HG02852 (cell line): ENCODE results near the gene ENTHD1.
A peak's percentile ranks its signal among the peaks of the same experiment; 100 is the strongest.
"Not testable (repeated sequence)": the region's sequence is repeated elsewhere in the genome, so short reads cannot be mapped to it uniquely, and the experiment has no call there.

Experiments used
- ATAC-seq: cut with Tn5 transposase; IDR thresholded peaks from one replicate; pipeline ENCODE4 v1.9.1; 2021; ENCODE audit warnings: mild to moderate bottlenecking, moderate library complexity; ENCODE audit not compliant: unreplicated experiment

The ENTHD1 gene

GRCh38 chr22:39851606-39852315, 41.8 kb downstream of the ENTHD1 start:
- ATAC-seq, result no peak

- no peak for ATAC-seq
These were observed 46.1 kb downstream of the ENTHD1 start for GRCh38 chr22:39847477-39847876.

GRCh38 chr22:39846539-39846938, 47.0 kb downstream of the ENTHD1 start:
- not testable (repeated sequence) for ATAC-seq

- ATAC-seq, result no peak
These were observed 48.0 kb downstream of the ENTHD1 start for GRCh38 chr22:39845529-39845928.

- ATAC-seq, result no peak
These were observed 53.5 kb downstream of the ENTHD1 start for GRCh38 chr22:39839917-39840510.

GRCh38 chr22:39839204-39839603, 54.4 kb downstream of the ENTHD1 start:
- no peak for ATAC-seq

GRCh38 chr22:39833610-39834009, 60.0 kb downstream of the ENTHD1 start:
- no peak for ATAC-seq

- ATAC-seq, result no peak
These were observed 60.5 kb downstream of the ENTHD1 start for GRCh38 chr22:39833093-39833492.

GRCh38 chr22:39832627-39833074, 60.9 kb downstream of the ENTHD1 start:
- ATAC-seq, result no peak

GRCh38 chr22:39825661-39826102, 67.9 kb downstream of the ENTHD1 start:
- peak; percentile 68 for ATAC-seq

- no peak for ATAC-seq
These were observed 72.6 kb downstream of the ENTHD1 start for GRCh38 chr22:39821008-39821407.

GRCh38 chr22:39820256-39820655, 73.3 kb downstream of the ENTHD1 start:
- ATAC-seq, result no peak

- ATAC-seq, result no peak
These were observed 74.1 kb downstream of the ENTHD1 start for GRCh38 chr22:39819429-39819828.

- ATAC-seq, result no peak
These were observed 75.5 kb downstream of the ENTHD1 start for GRCh38 chr22:39818094-39818493.

GRCh38 chr22:39815932-39816331, 77.6 kb downstream of the ENTHD1 start:
- no peak for ATAC-seq

- ATAC-seq, result no peak
These were observed 78.7 kb downstream of the ENTHD1 start for GRCh38 chr22:39814899-39815298.

GRCh38 chr22:39809772-39810557, 83.6 kb downstream of the ENTHD1 start:
- ATAC-seq, result no peak

- no peak for ATAC-seq
These were observed 85.5 kb downstream of the ENTHD1 start for GRCh38 chr22:39808081-39808480.

- ATAC-seq, result no peak
These were observed 87.5 kb downstream of the ENTHD1 start for GRCh38 chr22:39806109-39806508.

GRCh38 chr22:39805117-39805516, 88.4 kb downstream of the ENTHD1 start:
- no peak for ATAC-seq

- no peak for ATAC-seq
These were observed 90.9 kb downstream of the ENTHD1 start for GRCh38 chr22:39802682-39803081.
